GM12875 (cell line): Measurements from ENCODE around the gene MN1.

ENCODE experiments used
- H3K4me3 ChIP-seq: one replicate; pipeline ENCODE4 v1.5.1; 2011; ENCODE audit warnings: low read depth, low read length, control low read depth
- CTCF ChIP-seq: IDR thresholded peaks from 2 replicates; pipeline ENCODE4 v1.5.1; 2011; ENCODE audit warnings: low read depth, mild to moderate bottlenecking, control low read depth, inconsistent platforms, low read length, moderate library complexity, borderline replicate concordance; ENCODE audit not compliant: insufficient read depth

Gene MN1

GRCh38 chr22:27814993-27815392, 13.4 kb upstream of the MN1 start:
- no peak overlapping the region for H3K4me3 ChIP-seq
- TF ChIP-seq CTCF, result no peak

GRCh38 chr22:27811778-27812177, 10.2 kb upstream of the MN1 start:
- TF ChIP-seq CTCF, result no peak
- H3K4me3 ChIP-seq, result no peak overlapping the region

GRCh38 chr22:27810609-27811151, 9.1 kb upstream of the MN1 start:
- TF ChIP-seq CTCF, result no peak
- no peak overlapping the region for H3K4me3 ChIP-seq

GRCh38 chr22:27809700-27810608, 8.4 kb upstream of the MN1 start:
- no peak overlapping the region for H3K4me3 ChIP-seq
- no peak for TF ChIP-seq CTCF

GRCh38 chr22:27809226-27809603, 7.7 kb upstream of the MN1 start:
- no peak for TF ChIP-seq CTCF
- no peak overlapping the region for H3K4me3 ChIP-seq

GRCh38 chr22:27808451-27809225, 7.1 kb upstream of the MN1 start:
- no peak for TF ChIP-seq CTCF
- no peak overlapping the region for H3K4me3 ChIP-seq

GRCh38 chr22:27805841-27806240, 4.3 kb upstream of the MN1 start:
- H3K4me3 ChIP-seq, result no peak overlapping the region

More at GRCh38 chr22:27805841-27806240, 4.3 kb upstream of the MN1 start:
- no peak for TF ChIP-seq CTCF
